Inflammatory macrophage (primary cell): ENCODE results near the gene ASZ1.

Source experiments
- DNase-seq, 2 donors: peaks; one replicate each; pipeline ENCODE4 v3.0.0-alpha.2; 2020 to 2022

The ASZ1 gene

DNA sequence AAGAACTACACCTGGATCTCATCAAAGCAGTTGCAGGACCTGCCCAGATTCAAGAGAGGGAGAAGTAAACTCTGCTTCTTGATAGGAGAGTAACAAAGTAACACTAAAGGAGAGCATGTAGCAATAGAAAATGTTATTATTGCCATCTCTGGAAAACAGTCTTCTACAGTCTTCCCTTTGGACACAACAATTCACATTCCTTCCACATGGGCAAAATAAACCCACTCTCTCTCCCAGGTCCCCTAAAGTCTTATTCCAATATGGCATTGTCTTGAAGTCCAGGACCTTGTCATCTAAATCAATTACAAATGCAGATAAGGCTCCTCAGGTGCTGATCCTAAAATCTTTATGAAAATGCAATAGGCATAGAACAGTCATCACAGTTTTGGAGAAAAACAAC, 94.1 kb downstream of the ASZ1 start:
- no peak for DNase-seq

DNA sequence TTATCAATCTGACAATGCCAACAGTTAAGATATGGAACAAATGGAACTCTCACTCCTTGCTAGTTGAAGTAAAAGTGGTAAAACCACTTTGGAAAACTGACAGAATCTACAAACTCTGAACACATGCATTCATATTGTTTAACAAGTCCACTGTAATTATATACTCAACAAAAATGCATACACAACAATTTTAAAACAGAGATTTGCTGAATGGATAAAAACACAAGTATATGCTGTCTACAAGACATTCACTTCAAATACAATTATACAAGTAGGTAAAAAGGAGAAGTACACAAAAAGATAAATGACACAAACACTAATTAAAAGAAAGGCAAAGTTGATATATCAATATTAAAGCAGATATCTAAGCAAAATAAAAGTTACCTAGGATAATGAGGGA, 95.3 kb downstream of the ASZ1 start:
- no peak for DNase-seq

DNA sequence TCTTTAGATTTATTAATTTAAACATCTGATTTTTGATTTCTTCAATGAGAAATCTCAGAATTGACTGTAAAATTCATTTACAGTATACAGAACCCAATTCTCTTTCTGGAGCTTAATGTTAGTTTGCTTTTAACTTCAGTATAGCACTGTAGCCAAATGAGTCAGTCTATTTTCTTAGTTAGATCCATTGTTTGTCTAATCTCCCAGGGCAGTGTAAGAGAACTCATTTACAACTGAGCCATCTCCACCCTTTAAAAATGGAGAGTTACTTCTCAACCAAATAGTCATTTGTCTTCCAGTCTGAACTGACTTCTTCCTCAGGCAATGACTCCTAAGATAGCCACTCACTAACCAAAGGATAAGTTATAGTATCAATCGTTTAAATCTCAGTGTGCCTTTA, 101.5 kb downstream of the ASZ1 start:
- DNase-seq, result no peak

DNA sequence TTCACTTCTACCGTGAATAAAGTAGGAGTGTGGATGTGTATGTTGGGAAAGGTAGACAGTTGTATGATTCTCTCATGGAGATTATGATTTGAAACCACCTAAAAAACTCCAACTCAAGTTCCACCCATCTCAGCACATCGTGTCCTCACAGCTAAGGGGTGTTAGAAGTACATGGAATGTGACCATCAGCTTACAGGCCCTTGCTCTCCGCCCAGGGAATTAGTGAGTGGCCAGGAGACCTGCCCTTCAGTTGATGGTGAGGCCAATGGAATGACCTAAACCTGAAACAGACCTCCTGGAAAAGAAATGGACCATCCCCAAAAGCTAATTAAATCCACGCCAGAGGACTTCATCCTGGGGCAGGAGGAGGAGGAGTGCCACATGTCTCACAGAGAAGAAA, 102.3 kb downstream of the ASZ1 start:
- DNase-seq, result no peak

DNA sequence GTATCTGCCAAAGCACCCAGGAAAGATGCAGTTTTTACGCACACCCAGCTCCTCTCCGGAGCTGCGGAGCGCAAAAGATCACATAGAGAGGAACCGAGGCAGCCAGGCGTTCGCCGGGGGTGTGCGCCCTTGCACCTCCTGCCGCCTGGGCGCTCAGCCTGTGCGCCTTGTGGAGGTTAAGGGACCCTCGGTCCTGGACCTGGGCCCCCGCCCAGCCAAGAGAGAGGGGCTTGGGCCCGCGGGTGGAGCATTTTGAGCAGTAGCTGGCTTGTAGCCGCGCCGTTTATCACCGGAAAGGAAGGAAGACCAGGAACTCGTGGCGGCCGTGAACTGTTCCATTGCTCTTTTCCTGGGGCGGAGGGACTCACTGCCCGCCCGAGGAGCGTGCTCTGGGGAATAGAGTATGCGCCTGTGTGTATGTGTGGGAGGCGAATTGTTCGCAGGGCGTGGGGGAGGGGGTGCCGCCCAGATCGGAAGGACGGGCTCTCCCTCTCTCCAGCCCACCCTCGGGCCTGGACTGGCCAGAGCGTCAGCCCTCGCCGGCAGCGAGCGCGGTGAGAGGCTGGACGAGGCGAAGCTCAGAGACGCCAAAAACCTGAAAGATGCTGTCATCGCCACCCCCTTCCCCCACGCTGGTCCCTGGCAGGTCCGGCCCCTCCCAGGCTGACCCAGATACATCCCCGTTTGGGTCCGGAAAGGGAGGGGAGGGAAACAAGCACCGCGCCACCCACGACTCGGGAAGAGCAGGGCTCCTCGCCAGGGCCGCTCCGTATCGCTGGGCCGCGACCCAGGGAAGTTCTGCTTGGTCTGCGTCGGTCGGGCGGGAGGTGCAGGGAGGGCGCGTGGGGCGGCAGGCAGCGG, 103.2 kb downstream of the ASZ1 start:
- no peak for DNase-seq

DNA sequence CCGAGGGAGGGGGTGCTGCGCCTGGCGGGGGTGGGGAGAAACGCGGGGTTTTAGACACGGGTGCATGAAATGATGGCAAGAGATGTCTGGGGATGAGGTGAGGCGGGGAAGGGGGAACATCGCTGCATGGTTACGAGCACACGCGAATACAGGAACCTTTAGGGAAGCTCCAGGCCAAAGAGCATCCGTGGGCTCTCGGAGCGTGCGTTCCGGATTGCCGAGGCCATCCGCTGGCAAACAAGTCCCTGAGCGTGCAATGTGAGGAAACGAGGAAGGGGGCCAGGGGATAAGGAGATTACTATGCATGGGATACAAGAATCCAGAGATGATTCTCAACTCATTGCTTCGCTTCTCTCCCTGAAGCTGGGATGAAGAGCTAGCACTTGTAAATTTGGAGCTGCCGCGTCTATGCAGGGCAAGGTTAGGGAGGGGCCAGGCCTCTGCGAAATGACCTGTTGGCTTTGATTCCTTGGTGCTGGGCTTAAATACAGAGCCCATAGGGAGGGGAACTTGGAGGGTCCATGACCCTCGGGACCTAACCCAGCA, 103.9 kb downstream of the ASZ1 start:
- DNase-seq, result no peak

DNA sequence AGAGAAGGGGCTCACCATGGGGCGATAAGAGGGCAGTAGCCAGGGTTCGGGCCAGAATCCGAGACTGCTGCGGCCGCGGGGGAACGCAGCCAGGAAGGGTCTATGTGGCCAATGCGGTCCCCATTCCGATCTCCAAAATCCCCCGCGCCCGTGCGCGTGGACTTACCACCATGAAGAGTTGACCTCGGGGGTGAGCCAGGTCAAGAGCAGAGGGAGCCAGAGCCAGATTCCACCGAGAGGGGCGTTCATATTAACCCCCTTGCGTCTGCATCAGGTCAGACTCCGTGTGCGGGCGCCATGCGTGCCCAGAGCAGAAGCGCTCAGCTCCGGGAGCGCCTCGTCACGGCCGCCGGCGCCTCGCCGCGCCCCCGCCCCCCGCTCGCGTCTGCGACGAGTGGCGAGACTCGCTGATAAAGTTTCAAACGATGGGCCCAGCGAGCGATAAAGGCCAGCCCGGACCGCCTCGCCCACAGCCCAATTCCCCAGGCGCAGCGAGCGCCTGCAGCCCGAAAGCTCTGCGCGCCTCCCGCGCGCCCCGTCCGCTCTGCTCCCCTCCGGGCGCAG, 104.5 kb downstream of the ASZ1 start, which contains the start of gene WNT2:
TSS of gene WNT2 (minus strand) at position 318 of the 564 bp plus-strand sequence. CDS start at position 249, 69 bp downstream.
- DNase-seq, result no peak

DNA sequence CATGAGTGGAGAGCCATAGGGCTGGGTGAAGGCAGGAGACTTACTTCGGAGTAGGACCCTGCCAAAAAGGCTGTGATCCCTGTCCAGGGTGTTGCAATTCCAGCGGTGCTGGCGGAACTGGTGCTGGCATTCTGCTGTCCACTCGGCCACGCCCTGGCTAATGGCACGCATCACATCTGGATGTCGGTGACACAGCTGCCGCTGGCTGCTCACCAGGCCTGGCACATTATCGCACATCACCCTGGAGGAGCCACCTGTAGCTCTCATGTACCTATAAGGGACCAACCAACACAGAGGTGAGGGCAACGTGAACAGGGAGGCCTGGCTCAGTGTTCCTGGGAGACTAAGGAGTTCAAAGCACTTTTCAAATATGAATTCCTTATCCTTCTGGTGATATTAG, 106.8 kb downstream of the ASZ1 start:
- no peak for DNase-seq

DNA sequence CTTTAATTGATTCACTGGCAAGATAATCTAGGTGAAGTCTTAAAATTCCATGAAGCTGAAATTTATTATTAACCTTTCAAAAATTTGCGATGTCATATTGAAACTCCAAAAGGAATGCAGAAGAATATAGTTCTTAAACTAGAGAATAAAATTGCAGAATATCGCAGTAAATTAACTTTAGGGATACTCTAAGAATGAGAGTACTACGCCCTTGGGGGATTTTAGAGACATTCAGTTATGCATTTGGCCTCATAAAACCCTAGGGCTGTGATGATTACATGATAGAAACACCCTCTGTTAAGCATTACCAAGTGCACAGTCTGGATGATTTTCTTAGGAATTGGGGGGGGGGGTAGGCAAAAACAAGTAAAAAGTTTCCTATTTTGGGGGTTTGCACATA, 108.1 kb downstream of the ASZ1 start:
- no peak for DNase-seq

DNA sequence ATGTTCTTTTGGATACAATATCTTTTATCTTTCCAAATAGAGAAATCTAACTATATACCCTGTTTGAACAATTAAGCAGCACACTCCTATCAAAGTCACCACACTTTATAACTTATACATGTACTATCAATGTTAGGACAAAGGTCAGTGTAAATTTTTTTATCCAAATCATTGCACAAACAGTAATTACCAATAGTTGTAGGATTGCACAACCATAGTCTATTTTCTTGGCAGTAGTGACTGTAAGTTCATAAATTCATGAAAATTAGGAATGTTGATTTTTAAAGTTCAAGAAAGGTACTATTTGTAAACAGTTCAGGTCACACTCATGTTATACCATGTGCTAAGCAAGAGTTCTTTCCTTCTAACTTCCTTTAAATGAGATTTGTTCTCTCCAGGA, 113.7 kb downstream of the ASZ1 start:
- DNase-seq, result no peak
